Brain pericyte (primary cell): ENCODE data around the gene KRTAP10-1.

Experiments
- DNase-seq: peaks from one replicate; pipeline ENCODE4 v3.0.0-alpha.2; 2012; ENCODE audit warnings: low read depth, low spot score

Gene KRTAP10-1

GRCh38 chr21:44515359-44516165 lies 24.4 kb downstream of the KRTAP10-1 start:
- no peak for DNase-seq

- DNase-seq: no peak
These were observed 25.1 kb downstream of the KRTAP10-1 start for GRCh38 chr21:44514746-44515358.

- DNase-seq: no peak
These were observed 25.8 kb downstream of the KRTAP10-1 start for GRCh38 chr21:44514218-44514520.

GRCh38 chr21:44513389-44514217 lies 26.4 kb downstream of the KRTAP10-1 start:
- no peak for DNase-seq

GRCh38 chr21:44512496-44513388 lies 27.3 kb downstream of the KRTAP10-1 start:
- DNase-seq: no peak

- no peak for DNase-seq
These were observed 28.1 kb downstream of the KRTAP10-1 start for GRCh38 chr21:44511938-44512275.

- DNase-seq: no peak
These were observed 28.6 kb downstream of the KRTAP10-1 start for GRCh38 chr21:44511219-44511937.

- no peak for DNase-seq
These were observed 29.3 kb downstream of the KRTAP10-1 start for GRCh38 chr21:44510508-44511218.

- DNase-seq: no peak
These were observed 29.9 kb downstream of the KRTAP10-1 start for GRCh38 chr21:44510109-44510507.

- DNase-seq: no peak
These were observed 30.5 kb downstream of the KRTAP10-1 start for GRCh38 chr21:44509539-44509938.

- DNase-seq: no peak
These were observed 31.1 kb downstream of the KRTAP10-1 start for GRCh38 chr21:44508711-44509445.

- DNase-seq: no peak
These were observed 31.6 kb downstream of the KRTAP10-1 start for GRCh38 chr21:44508426-44508710.

GRCh38 chr21:44507673-44508425 lies 32.1 kb downstream of the KRTAP10-1 start:
- no peak for DNase-seq

GRCh38 chr21:44506279-44507255 lies 33.4 kb downstream of the KRTAP10-1 start:
- DNase-seq: no peak

GRCh38 chr21:44505673-44506278 lies 34.2 kb downstream of the KRTAP10-1 start:
- no peak for DNase-seq

GRCh38 chr21:44503901-44504399 lies 36.0 kb downstream of the KRTAP10-1 start:
- no peak for DNase-seq
